Epidermal melanocyte (primary cell): ENCODE data around the gene ADD3.

ENCODE experiments used
- DNase-seq: peaks from one replicate; pipeline ENCODE4 v3.0.0; 2011; ENCODE audit warnings: low spot score; ENCODE audit not compliant: insufficient read length

The ADD3 gene

GRCh38 chr10:110172155-110172554 lies 164.4 kb downstream of the ADD3 start:
- no peak for DNase-seq

- no peak for DNase-seq
Measured at GRCh38 chr10:110174201-110174600, 166.4 kb downstream of the ADD3 start.

- no peak for DNase-seq
Measured at GRCh38 chr10:110174816-110175215, 167.0 kb downstream of the ADD3 start.

GRCh38 chr10:110175406-110175805 lies 167.6 kb downstream of the ADD3 start:
- no peak for DNase-seq

GRCh38 chr10:110176141-110177030 lies 168.6 kb downstream of the ADD3 start:
- DNase-seq, result no peak

GRCh38 chr10:110179220-110179619 lies 171.4 kb downstream of the ADD3 start:
- DNase-seq, result no peak

- no peak for DNase-seq
Measured at GRCh38 chr10:110181451-110181850, 173.7 kb downstream of the ADD3 start.

- no peak for DNase-seq
Measured at GRCh38 chr10:110181911-110182310, 174.1 kb downstream of the ADD3 start.

GRCh38 chr10:110184398-110184797 lies 176.6 kb downstream of the ADD3 start:
- no peak for DNase-seq
